Large intestine (tissue), 3 donors: ENCODE data around the gene EHD3. TPM values are rescaled to one million over a fixed set of nuclear protein-coding genes. Genes with fewer than 3 reads are reported as not detected.

Experiments used
- DNase-seq, 2 donors: peaks; one replicate each; pipeline versions ENCODE4 v3.0.0 to v3.0.0-alpha.2; 2013
- H3K27ac ChIP-seq: one replicate; pipeline ENCODE4 v1.5.1; 2013; ENCODE audit warnings: low read length
- H3K27me3 ChIP-seq: 2 replicates; pipeline ENCODE4 v1.6.1; 2013; ENCODE audit warnings: low read length; ENCODE audit not compliant: control insufficient read depth, insufficient read depth
- H3K36me3 ChIP-seq: 2 replicates; pipeline ENCODE4 v1.6.1; 2013; ENCODE audit warnings: low read length; ENCODE audit not compliant: control insufficient read depth, insufficient read depth
- H3K4me1 ChIP-seq: one replicate; pipeline ENCODE4 v1.6.1; 2013; ENCODE audit warnings: low read length; ENCODE audit not compliant: control insufficient read depth, insufficient read depth
- H3K4me3 ChIP-seq: one replicate; pipeline ENCODE4 v1.5.1; 2013; ENCODE audit warnings: low read length
- H3K9me3 ChIP-seq: one replicate; pipeline ENCODE4 v1.6.1; 2013; ENCODE audit warnings: mild to moderate bottlenecking, low read depth, low read length, moderate library complexity; ENCODE audit not compliant: control insufficient read depth
- WGBS: methylation state at CpG from one replicate; pipeline ENCODE4 v1.1.5; 2013; ENCODE audit warnings: low lambda C conversion rate; ENCODE audit not compliant: insufficient coverage; 5-methylcytosine and 5-hydroxymethylcytosine counted together
- polyA plus RNA-seq: library from polyadenylated mRNA; unstranded; fragments of 120-200 nt; gene quantifications from one replicate; pipeline ENCODE4 v1.2.1, GENCODE V29; 2013

Gene EHD3
- polyA plus RNA-seq, 1 donor = 3.9 TPM

- no CpG with 5 or more reads among the region's 4 CpGs for WGBS
- no peak overlapping the region for H3K4me3 ChIP-seq
- peaks cover 5% of the 10 kb centered on the region for H3K27me3 ChIP-seq
- no peak for DNase-seq
- no peaks in the 10 kb centered on the region for H3K4me1 ChIP-seq
- H3K36me3 ChIP-seq = no peaks in the 10 kb centered on the region
- no peaks in the 10 kb centered on the region for H3K9me3 ChIP-seq
- H3K27ac ChIP-seq = no peak overlapping the region
Measured at GRCh38 chr2:31222071-31222470, 11.9 kb upstream of the EHD3 start.

GRCh38 chr2:31223026-31223425 is 10.9 kb upstream of the EHD3 start:
- no peak for DNase-seq
- no CpG with 5 or more reads among the region's 4 CpGs for WGBS
- Histone ChIP-seq H3K27me3 (peaks cover 9% of the 10 kb centered on the region), H3K4me1 (no peaks in the 10 kb centered on the region), H3K4me3 (no peak overlapping the region), H3K27ac (no peak overlapping the region), H3K36me3 (no peaks in the 10 kb centered on the region), H3K9me3 (no peaks in the 10 kb centered on the region)

GRCh38 chr2:31223749-31224148 is 10.2 kb upstream of the EHD3 start:
- Histone ChIP-seq H3K4me3 (no peak overlapping the region), H3K36me3 (no peaks in the 10 kb centered on the region), H3K27ac (no peak overlapping the region), H3K9me3 (no peaks in the 10 kb centered on the region), H3K4me1 (no peaks in the 10 kb centered on the region), H3K27me3 (peaks cover 12% of the 10 kb centered on the region)
- WGBS = no CpG with 5 or more reads among the region's 7 CpGs
- no peak for DNase-seq

GRCh38 chr2:31226266-31226665 is 7.7 kb upstream of the EHD3 start:
- H3K9me3 ChIP-seq = no peaks in the 10 kb centered on the region
- no peak overlapping the region for H3K27ac ChIP-seq
- H3K4me3 ChIP-seq = no peak overlapping the region
- H3K36me3 ChIP-seq = no peaks in the 10 kb centered on the region
- peaks cover 13% of the 10 kb centered on the region for H3K27me3 ChIP-seq
- WGBS = no CpG with 5 or more reads among the region's 2 CpGs
- no peaks in the 10 kb centered on the region for H3K4me1 ChIP-seq
- DNase-seq = no peak

GRCh38 chr2:31227110-31227509 is 6.8 kb upstream of the EHD3 start:
- Histone ChIP-seq H3K9me3 (no peaks in the 10 kb centered on the region), H3K4me3 (no peak overlapping the region), H3K36me3 (no peaks in the 10 kb centered on the region), H3K4me1 (no peaks in the 10 kb centered on the region), H3K27ac (no peak overlapping the region), H3K27me3 (peaks cover 20% of the 10 kb centered on the region)
- WGBS = 60% methylated on average over 1 of the region's 6 CpGs
- no peak for DNase-seq

- no peaks in the 10 kb centered on the region for H3K36me3 ChIP-seq
- no peaks in the 10 kb centered on the region for H3K9me3 ChIP-seq
- no peak overlapping the region for H3K27ac ChIP-seq
- DNase-seq = no peak
- no CpG with 5 or more reads among the region's 10 CpGs for WGBS
- H3K4me1 ChIP-seq = no peaks in the 10 kb centered on the region
- peaks cover 22% of the 10 kb centered on the region for H3K27me3 ChIP-seq
- H3K4me3 ChIP-seq = no peak overlapping the region
Measured at GRCh38 chr2:31227711-31228125, 6.2 kb upstream of the EHD3 start.

GRCh38 chr2:31228717-31229116 is 5.2 kb upstream of the EHD3 start:
- H3K27me3 ChIP-seq = peaks cover 27% of the 10 kb centered on the region
- H3K36me3 ChIP-seq = no peaks in the 10 kb centered on the region
- 89% methylated on average over 3 of the region's 3 CpGs for WGBS
- no peaks in the 10 kb centered on the region for H3K4me1 ChIP-seq
- H3K9me3 ChIP-seq = no peaks in the 10 kb centered on the region
- DNase-seq = no peak
- no peak overlapping the region for H3K4me3 ChIP-seq
- H3K27ac ChIP-seq = no peak overlapping the region

- Histone ChIP-seq H3K4me1 (peaks cover 3% of the 10 kb centered on the region), H3K27me3 (peaks cover 35% of the 10 kb centered on the region), H3K27ac (no peak overlapping the region), H3K9me3 (no peaks in the 10 kb centered on the region), H3K36me3 (no peaks in the 10 kb centered on the region), H3K4me3 (no peak overlapping the region)
- WGBS = 84% methylated on average over 3 of the region's 3 CpGs
- DNase-seq = no peak
Measured at GRCh38 chr2:31230751-31231150, 3.2 kb upstream of the EHD3 start.

- no peaks in the 10 kb centered on the region for H3K36me3 ChIP-seq
- no peaks in the 10 kb centered on the region for H3K9me3 ChIP-seq
- WGBS = 58% methylated on average over 6 of the region's 15 CpGs
- H3K4me3 ChIP-seq = no peak overlapping the region
- no peak for DNase-seq
- peaks cover 35% of the 10 kb centered on the region for H3K27me3 ChIP-seq
- no peak overlapping the region for H3K27ac ChIP-seq
- H3K4me1 ChIP-seq = peaks cover 3% of the 10 kb centered on the region
Measured at GRCh38 chr2:31231571-31232302, 2.2 kb upstream of the EHD3 start.

GRCh38 chr2:31232586-31232985 is 1.4 kb upstream of the EHD3 start:
- DNase-seq = no peak
- H3K4me3 ChIP-seq = no peak overlapping the region
- peaks cover 3% of the 10 kb centered on the region for H3K4me1 ChIP-seq
- H3K9me3 ChIP-seq = no peaks in the 10 kb centered on the region
- H3K27me3 ChIP-seq = peaks cover 31% of the 10 kb centered on the region
- H3K36me3 ChIP-seq = no peaks in the 10 kb centered on the region
- no peak overlapping the region for H3K27ac ChIP-seq
- WGBS = no CpG with 5 or more reads among the region's 4 CpGs

- H3K36me3 ChIP-seq = no peaks in the 10 kb centered on the region
- no peak overlapping the region for H3K4me3 ChIP-seq
- H3K9me3 ChIP-seq = no peaks in the 10 kb centered on the region
- H3K27me3 ChIP-seq = peaks cover 27% of the 10 kb centered on the region
- no peak overlapping the region for H3K27ac ChIP-seq
- H3K4me1 ChIP-seq = peaks cover 3% of the 10 kb centered on the region
- no CpG with 5 or more reads among the region's 1 CpG for WGBS
- no peak for DNase-seq
Measured at GRCh38 chr2:31233231-31233630, 721 bp upstream of the EHD3 start.
